HG03280 (cell line): ENCODE measurements around the gene HOXC5.

ENCODE experiments used
- ATAC-seq: cut with Tn5 transposase; IDR thresholded peaks from one replicate; pipeline ENCODE4 v1.9.1; 2021; ENCODE audit warnings: mild to moderate bottlenecking, moderate library complexity; ENCODE audit not compliant: unreplicated experiment

HOXC5 gene

DNA sequence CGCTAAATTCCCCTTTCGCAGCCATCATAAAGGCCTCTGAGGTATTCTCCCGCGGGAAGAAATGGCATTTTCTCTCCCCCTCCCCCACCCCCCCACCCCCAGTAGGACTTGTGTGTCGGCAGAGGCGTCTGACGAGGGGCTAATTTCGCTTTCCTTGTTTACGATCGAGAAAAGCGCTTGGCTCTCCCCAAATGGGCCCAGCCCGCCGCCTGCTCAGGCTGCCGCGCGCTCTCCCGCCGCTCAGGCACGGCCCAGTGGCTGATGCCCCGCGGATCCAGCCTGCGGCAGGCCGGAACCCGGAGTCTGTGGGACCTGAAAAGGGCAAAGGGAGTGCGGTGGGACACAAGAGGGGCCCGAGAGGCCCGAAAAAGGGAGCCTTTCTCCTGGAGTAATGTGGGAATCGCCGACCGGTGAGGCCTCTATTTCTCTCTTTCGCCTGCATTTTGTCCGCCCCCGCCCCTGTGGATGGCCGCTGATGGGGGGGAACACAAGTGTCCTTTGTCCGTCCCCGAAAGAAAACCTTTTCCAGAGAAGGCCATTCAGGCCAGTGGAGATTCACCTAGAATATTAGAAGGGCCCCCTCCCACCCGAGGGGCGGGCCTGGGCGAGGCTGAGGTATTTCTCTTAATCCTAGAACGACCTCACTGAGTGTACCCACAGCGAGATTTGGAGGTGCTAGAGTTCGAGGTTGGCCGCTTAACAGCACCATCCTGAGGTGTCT is 13.6 kb upstream of the HOXC5 start:
- ATAC-seq: no peak

DNA sequence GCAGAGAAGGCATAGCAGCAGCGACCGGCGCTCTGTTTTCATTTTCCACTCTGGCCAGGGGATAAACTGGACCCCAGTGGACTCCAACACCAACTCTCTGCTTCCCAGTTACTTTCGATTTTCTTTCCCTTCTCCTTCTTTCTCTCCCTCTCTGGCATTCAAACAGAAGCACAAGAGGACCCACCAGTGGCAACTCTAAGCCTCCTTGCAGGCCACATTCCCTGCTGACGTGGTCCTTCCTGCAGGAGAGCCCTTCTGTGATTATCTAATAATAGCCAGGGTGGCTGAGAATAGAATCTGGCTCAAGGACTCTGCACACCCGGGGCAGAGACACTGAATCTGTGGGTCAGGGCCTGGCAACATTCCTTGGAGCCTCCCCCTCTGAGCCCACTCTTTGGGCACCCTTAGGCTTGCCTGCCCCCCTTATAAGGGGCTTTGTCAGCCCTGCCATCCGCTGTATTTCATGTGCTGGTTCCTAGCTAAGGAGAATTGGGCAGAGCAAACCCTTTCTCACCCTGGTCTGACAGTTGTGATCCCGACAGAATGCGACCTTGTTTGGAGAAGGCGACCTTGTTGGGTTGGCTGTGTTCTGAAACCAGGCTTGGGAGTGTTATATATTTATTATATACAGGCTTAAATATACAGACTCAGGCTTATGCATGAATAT is 12.8 kb upstream of the HOXC5 start:
- ATAC-seq: no peak

DNA sequence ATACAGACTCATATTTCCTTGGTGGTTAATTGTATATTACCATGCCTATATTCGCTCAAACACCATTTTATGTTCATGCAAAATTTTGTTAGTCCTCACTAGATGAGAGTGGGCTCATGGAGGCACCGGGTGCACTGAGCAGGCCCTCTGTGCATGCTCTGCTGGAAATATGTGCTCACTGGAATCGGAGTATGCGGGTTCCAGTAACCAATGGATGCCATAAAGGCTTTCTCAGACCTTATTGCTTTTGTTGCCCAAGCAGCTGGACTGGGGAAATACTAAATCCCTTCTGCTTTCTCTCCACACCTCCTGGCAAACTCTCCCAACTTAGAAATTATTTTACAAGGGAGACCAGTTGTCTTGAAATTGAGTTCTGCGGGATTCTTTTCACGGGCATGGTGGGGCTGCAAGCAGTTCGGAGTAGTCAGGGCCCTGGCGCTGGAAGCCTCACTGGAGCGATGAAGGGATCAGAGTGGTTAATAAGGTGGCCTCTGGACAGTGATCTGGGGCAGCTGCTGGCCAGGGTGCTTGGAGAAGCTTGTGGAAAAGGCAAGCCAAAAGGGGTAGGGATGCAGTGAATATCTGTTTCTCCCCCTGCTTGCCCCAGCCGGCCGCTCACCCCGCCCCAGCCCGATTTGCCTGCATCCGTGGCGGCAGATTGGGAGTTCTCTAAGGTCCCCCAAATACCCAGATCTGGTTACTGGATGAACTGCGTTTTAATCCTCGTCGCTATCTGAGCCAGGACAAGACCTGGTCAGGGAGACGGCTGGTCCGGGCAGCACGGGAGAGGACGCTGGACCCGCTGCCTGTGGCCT is 12.1 kb upstream of the HOXC5 start:
- no peak for ATAC-seq

DNA sequence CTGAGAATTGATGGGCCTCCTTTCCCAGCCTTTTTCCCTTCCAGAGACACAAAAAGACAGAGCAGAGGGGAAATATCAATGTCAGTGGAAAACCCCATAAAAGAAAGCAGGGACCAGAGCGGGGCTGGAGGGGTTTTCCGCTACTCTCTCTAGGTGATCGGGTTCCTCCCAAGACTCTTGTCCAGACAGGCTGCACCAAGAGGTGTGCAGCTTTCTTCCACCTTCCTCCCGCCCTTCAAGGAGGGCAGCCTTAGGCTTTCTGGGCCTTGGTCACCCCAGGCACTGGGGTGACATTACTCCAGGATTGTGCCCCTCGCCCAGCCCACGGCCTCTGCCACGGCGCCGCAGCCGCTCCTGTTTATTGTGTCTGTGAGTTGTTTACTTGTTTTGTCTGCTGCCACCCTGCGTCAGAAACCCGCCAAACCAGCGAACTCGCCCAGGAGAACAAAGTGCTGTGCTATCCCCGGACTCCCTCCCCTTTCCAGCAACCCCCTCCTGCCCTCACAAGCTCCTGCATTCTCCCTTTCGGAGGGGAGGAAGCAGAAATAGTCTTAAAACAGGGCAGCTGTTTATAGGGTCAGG is 11.3 kb upstream of the HOXC5 start:
- no peak for ATAC-seq

DNA sequence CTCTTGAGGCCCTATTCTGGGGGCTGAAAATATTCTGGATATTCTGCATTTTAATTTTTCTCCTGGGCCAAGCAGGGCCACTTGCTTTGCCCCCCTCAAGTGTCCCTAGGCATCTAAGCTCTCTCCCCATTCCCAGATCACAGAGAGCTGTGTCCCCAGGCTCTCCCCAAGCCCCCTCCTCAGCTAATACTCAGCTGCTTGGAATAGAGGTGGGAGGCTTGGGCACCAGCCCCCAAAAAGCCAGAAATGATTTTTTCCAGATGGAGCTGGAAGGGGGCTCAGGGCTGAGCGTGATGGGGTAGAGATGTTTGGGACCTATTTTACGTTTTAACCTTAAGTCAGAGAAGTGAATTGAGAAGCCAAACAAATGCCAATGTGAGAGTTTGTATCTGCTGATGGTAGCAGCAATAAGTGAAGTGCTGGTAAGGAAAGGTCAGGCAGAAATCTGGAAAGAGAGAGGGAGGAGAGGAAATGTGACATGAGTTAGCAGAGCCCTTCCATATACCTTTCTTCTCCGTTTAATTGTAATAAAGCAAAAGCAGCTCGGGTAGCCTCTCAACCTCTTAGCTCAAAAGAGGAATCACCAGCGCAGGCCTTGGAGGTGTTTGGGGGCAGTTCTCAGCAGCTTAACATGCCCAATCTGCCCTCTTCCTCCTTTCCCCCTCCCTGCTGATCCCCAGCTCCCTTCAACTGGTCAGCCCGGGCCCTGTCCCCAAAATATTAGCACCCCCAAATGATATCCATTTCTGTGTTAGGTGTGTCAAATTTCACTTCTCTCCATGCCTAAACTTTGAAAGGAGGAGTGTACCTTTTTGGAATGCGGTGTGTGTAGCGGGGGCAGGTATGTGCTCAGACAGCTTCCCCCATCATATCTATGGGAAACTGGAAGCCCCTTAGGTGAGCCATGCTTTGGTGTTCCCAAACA is 9.6 kb upstream of the HOXC5 start:
- ATAC-seq: no peak

DNA sequence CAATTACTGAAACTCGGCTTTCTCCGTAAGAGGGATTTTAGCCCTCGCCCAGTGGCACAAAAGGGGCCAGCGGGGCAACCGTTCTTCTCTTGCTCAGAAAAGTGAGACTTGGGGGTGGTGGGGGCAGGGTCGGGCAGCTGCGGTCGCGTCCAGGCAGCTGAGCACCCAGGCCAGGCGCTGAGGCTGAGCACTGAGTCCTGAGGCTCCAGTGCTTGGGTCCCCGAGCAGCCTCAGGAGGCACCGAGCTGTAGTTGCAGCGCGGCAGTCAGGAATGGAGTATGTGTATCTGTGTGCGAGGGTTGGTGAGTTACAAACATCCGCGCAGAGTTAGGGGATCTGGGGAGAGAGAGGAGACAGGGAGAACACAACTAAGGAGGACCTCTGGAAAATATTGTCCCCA is 8.7 kb upstream of the HOXC5 start:
- ATAC-seq: no peak

DNA sequence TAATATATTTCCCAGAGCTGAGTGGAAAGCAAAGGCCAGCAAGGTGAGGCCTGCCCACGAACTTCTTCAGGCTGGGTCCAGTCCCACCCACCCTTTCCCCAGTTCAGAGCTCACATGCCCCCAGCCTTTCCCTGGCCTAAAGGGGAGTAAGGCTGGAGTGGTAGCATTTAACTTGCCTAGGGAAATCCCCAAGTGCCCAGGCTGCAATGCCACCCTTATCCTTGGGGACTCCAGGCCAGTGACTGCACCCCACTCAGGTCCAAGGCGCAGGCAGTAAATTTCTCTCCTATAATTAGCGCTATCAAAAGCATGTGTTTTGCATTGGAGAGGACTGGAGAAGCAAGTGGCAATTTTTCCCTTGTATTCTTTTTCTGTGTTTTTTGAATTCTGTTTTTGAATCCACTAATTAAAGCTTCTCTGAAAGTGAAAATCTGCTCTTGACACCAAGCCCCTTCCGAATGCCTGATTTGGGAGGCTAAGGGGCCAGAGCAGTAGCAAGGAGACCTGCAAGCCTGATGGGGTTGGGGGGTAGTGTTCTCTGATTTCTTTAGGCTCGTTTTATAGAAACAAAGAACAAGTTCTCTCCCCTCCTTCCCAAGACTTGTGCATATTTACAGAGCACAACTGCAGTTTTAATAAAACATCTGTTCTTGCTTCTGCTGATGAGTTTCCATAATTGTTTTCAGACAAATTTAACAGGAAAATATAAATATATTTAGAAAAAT is 8.1 kb upstream of the HOXC5 start:
- no peak for ATAC-seq

DNA sequence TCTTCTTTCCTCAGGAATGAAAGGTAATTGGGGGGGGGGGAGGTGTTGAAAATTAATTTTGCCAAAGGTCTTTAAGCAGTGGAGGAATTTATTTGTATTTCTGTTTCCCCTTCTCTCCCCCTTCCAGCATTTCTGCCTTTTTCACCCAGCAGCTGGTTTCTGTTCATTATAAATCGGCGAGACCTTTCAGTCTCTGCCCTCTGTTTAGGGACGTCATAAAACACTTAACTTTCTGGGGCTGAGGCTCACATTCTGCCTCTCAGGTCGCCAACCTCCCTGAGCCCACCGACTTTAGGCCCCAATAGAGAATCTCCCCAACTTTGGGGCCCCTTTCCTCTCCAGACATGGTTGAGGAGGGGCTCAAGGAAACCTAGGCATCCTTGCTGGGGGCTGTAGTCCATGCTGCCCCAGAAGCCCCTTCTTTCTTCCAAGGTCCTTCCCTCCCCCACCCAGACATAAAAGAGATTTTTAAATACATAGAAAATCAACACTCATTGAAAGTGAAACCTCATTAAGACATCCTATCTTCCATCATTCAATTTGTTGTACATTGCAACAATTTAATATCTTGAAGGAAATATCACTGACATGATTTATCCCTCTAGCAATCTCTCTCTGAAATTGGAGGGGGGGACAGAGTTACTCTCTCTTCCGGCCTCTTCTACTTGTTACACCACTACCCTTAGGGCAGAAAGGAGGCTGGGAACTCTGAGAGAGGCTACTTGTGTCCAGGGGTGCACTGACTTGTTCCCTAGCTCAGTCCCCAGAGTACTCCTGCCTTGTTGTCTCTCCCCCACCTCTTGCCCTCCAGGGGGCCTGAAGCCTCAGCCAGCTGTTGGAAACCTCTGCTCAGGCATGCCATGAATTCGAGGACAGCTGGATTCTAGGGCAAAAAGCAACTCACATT is 7.1 kb upstream of the HOXC5 start:
- no peak for ATAC-seq

DNA sequence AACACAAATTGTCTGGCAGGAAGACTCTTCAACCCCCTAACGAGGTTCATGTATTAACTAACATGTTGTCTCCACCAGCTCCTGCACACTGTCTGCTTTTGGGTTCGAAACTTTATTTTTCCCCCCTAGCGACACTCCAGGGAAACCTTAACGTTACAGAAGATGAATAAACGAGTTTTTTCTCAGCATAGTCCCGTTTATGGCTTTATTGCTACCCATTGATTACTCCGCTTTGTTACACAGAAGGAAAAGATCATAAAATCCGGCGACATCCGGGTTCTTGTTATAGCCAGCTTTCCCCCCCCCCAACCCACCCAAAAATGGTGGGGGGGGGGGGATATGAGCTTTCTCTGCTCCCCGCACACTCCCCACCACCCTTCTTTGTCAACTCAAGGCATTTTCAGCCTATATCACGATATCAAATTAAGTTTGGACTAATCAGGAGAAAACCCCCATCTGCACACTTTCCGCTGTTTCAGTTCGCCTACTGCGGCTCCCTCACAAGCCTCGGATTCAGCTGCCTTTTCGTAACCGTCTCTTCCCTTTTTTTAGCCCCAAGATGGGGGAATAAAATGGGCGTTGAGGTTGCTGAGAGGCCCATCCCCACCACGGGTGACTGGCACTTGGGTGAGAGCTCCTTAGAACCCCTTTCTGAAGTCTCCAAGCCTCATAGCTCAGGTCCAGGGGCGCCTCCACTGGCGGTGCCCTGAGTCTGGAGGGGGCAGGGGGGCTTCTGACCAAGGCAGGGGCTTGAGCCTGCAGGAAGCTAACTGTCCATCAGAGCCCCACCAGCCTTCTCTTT is 6.0 kb upstream of the HOXC5 start:
- ATAC-seq: no peak

DNA sequence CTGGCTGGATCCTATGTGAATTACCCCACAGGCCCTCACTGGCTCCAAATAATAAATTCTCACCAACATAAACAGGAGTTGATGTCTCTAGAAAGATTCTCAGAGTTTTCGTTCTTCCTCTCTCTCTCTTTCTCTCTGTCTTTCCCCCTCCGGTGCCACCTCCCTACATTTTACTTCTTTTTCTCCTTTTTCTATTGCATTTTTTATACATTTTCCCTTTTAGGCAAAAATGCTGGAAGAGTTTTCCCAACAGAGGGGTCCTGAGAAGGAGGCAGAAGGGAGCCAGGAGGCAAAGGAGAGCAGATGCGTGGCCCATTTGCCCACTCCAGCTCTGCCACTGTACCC is 5.4 kb upstream of the HOXC5 start:
- ATAC-seq: no peak

DNA sequence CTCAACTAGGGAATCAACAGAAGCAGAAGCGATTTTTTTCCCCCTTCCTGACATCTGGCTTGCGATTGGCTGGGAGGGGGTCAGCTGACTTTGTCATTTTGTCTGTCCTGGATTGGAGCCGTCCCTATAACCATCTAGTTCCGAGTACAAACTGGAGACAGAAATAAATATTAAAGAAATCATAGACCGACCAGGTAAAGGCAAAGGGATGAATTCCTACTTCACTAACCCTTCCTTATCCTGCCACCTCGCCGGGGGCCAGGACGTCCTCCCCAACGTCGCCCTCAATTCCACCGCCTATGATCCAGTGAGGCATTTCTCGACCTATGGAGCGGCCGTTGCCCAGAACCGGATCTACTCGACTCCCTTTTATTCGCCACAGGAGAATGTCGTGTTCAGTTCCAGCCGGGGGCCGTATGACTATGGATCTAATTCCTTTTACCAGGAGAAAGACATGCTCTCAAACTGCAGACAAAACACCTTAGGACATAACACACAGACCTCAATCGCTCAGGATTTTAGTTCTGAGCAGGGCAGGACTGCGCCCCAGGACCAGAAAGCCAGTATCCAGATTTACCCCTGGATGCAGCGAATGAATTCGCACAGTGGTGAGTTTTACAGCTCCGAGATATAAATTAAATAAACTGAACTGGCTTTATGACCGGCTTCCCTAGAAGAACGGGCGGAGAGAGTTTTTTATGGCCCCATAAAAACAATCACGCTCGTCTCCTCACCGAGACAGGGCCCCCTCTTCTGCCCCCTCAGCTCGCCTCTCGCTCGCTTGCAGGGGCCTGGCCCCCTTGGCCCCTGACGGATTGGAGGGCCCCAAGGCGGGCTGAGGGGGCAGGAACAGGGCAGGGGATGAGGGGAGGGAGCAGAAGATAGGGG is 4.3 kb upstream of the HOXC5 start, which contains the start of gene HOXC6:
Gene HOXC6 (plus strand): TSS at position 127 of the 888 bp plus-strand sequence. CDS start 82 bp downstream, at position 209.
- ATAC-seq: no peak

DNA sequence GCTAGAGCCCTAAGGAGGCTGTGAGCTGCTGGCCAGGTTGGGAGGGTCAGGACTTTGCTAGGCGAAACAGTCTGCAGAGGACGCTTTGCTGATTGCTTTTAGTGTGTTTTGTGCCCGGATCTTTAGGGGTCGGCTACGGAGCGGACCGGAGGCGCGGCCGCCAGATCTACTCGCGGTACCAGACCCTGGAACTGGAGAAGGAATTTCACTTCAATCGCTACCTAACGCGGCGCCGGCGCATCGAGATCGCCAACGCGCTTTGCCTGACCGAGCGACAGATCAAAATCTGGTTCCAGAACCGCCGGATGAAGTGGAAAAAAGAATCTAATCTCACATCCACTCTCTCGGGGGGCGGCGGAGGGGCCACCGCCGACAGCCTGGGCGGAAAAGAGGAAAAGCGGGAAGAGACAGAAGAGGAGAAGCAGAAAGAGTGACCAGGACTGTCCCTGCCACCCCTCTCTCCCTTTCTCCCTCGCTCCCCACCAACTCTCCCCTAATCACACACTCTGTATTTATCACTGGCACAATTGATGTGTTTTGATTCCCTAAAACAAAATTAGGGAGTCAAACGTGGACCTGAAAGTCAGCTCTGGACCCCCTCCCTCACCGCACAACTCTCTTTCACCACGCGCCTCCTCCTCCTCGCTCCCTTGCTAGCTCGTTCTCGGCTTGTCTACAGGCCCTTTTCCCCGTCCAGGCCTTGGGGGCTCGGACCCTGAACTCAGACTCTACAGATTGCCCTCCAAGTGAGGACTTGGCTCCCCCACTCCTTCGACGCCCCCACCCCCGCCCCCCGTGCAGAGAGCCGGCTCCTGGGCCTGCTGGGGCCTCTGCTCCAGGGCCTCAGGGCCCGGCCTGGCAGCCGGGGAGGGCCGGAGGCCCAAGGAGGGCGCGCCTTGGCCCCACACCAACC is 3.1 kb upstream of the HOXC5 start:
- ATAC-seq: no peak

DNA sequence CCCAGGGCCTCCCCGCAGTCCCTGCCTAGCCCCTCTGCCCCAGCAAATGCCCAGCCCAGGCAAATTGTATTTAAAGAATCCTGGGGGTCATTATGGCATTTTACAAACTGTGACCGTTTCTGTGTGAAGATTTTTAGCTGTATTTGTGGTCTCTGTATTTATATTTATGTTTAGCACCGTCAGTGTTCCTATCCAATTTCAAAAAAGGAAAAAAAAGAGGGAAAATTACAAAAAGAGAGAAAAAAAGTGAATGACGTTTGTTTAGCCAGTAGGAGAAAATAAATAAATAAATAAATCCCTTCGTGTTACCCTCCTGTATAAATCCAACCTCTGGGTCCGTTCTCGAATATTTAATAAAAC is 2.4 kb upstream of the HOXC5 start:
- no peak for ATAC-seq

DNA sequence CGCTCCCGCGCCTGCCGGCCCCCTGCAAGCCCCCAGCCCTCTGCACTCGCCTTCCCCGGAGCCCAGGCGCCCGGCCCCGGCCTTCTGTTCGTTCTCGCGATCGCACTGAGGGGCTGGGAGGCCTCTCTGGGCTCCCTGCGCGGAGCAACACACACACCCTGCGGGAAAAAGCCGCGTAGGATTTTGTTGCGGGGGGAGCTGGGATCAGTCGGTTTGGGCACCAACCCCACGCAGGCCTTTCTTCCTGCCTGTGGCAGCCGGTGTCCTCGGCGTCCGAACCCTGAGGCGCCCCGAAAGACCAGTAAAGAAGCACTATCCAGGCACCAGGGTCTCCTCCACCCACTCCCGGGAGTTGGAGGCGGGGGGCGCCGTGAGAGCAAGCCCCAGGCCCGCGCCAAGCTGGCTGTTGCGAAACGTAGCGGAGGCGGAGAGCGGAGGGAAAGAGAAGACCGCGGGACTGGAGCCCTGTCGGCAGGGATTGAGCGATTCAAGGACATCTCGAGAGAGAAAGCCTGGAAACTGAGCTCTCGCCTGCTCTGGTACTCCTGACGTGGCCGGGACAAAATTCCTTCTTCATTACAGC is 1.9 kb upstream of the HOXC5 start:
- ATAC-seq: no peak

DNA sequence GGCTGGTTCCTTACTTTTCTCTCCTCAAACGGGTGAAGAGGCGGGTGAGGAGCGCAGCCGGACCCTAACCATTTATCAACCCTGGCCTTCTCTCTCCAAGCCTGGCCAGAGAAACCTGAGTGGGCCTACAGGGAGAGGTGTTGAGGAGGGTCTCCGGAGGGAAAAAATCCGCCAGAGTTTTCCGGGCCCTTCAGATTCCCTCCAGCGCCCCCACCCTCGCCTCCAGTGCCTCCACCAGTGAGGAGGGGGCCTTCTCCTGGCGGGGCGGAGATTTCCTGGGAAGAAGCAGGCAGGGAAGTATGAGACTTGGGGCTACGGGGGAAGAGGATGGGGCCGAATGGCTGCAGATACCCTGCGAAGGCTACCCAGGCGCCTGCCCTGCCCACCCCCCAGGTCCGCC is 1.4 kb upstream of the HOXC5 start:
- ATAC-seq: no peak
